Fibroblast of lung (primary cell): Measurements from ENCODE around the gene RCAN1.

Experiments
- EZH2 ChIP-seq: IDR thresholded peaks from 2 replicates; pipeline ENCODE4 v1.5.1; 2012; ENCODE audit warnings: low read length, control low read depth, mild to moderate bottlenecking; ENCODE audit errors: missing control alignments
- TF ChIP-seq, protein P1 (sequence below), 2 donors: IDR thresholded peaks in 1 of 2; conservative IDR thresholded peaks in 1 of 2; 1 replicate in 1 of 2; 2 replicates in 1 of 2; pipeline ENCODE4 v1.5.1; 2011 to 2012; ENCODE audit warnings: low read length in 2 of 2, control low read depth in 1 of 2, inconsistent platforms in 1 of 2, low read depth in 1 of 2, mild to moderate bottlenecking in 1 of 2

DNA sequence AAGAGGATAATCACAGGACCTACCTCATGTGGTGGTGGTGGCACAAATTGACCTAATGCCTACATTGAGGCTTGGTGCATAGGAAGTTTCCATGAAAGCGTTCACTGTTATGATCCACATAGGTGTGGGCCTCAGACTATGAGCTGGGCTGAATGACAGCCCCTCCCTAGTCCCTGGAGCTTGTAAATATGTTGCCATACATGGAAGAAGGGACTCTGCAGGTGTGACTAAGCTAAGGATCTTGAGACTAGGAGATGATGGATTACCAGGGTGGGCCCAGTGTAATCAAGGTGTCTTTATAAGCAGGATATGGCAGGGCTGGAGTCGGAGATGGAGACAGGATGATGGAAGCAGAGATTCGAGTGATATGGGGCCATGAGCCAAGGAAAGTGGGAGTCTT is 71.9 kb downstream of the RCAN1 start:
- TF ChIP-seq, protein P1, sequence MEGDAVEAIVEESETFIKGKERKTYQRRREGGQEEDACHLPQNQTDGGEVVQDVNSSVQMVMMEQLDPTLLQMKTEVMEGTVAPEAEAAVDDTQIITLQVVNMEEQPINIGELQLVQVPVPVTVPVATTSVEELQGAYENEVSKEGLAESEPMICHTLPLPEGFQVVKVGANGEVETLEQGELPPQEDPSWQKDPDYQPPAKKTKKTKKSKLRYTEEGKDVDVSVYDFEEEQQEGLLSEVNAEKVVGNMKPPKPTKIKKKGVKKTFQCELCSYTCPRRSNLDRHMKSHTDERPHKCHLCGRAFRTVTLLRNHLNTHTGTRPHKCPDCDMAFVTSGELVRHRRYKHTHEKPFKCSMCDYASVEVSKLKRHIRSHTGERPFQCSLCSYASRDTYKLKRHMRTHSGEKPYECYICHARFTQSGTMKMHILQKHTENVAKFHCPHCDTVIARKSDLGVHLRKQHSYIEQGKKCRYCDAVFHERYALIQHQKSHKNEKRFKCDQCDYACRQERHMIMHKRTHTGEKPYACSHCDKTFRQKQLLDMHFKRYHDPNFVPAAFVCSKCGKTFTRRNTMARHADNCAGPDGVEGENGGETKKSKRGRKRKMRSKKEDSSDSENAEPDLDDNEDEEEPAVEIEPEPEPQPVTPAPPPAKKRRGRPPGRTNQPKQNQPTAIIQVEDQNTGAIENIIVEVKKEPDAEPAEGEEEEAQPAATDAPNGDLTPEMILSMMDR (conservative IDR thresholded peaks at IDR 0.05 in 1 of 2, IDR thresholded peaks at IDR 0.05 in 1 of 2; ENCODE audit: low read depth in 1 of 2, low read length in 2 of 2): no peak
- TF ChIP-seq EZH2: no peak
